K562 (cell line): Measurements from ENCODE around the gene SARS1. TPM values are rescaled to one million over a fixed set of nuclear protein-coding genes. Genes with fewer than 3 reads are reported as not detected.

Source experiments
- ATF1 ChIP-seq, 2 experiments: fragments of 450-650 bp in 1 of 2; IDR thresholded peaks; 2 replicates each; pipeline ENCODE4 v1.6.1; 2016; ENCODE audit warnings: missing compliant biosample characterization in 1 of 2, missing genetic modification characterization in 1 of 2
- CBX3 ChIP-seq, 2 experiments: IDR thresholded peaks; 1 replicate in 1 of 2; 2 replicates in 1 of 2; pipeline ENCODE4 v1.6.1; 2012; ENCODE audit warnings: inconsistent platforms in 2 of 2, low read length in 2 of 2, borderline replicate concordance in 1 of 2, control low read depth in 1 of 2
- CC2D1A ChIP-seq: fragments of 450-650 bp; IDR thresholded peaks from 2 replicates; pipeline ENCODE4 v1.6.1; 2017; ENCODE audit warnings: mild to moderate bottlenecking
- CXXC5 ChIP-seq: fragments of 250-450 bp; sonication (Bioruptor Pico); IDR thresholded peaks from 2 replicates; pipeline ENCODE4 v1.8.0; 2022; ENCODE audit warnings: inconsistent platforms, mild to moderate bottlenecking, moderate library complexity
- ETV1 ChIP-seq: fragments of 450-650 bp; conservative IDR thresholded peaks from 2 replicates; pipeline ENCODE4 v1.6.1; 2016; ENCODE audit warnings: missing genetic modification characterization, control low read depth, low read depth, missing compliant biosample characterization
- L3MBTL2 ChIP-seq: fragments of 450-650 bp; IDR thresholded peaks from 2 replicates; pipeline ENCODE4 v1.6.1; 2016; ENCODE audit warnings: mild to moderate bottlenecking, moderate library complexity
- NCOR1 ChIP-seq: fragments of 450-650 bp; IDR thresholded peaks from 2 replicates; pipeline ENCODE4 v1.6.1; 2016; ENCODE audit warnings: mild to moderate bottlenecking, moderate library complexity
- RAD51 ChIP-seq: fragments of 450-650 bp; IDR thresholded peaks from 2 replicates; pipeline ENCODE4 v1.7.1; 2016; ENCODE audit warnings: low read depth, mild to moderate bottlenecking, borderline replicate concordance
- REST ChIP-seq, 2 experiments: fragments of 450-650 bp; formaldehyde crosslinking in 1 of 2; IDR thresholded peaks; 2 replicates each; pipeline versions ENCODE4 v1.4.0 to v1.6.1; 2014 to 2020; ENCODE audit warnings: mild to moderate bottlenecking in 2 of 2, borderline replicate concordance in 1 of 2, low read depth in 1 of 2
- SLC30A9 ChIP-seq: fragments of 250-450 bp; sonication (Bioruptor Pico); IDR thresholded peaks from 2 replicates; pipeline ENCODE4 v1.8.0; 2022; ENCODE audit warnings: mild to moderate bottlenecking, moderate library complexity
- TOE1 ChIP-seq, 2 experiments: fragments of 450-650 bp in 1 of 2; sonication (generic) in 1 of 2; formaldehyde crosslinking in 1 of 2; IDR thresholded peaks; 2 replicates each; pipeline versions ENCODE4 v1.7.1 to v1.8.0; 2016 to 2022; ENCODE audit warnings: borderline replicate concordance in 2 of 2, mild to moderate bottlenecking in 2 of 2, antibody characterized with exemption in 1 of 2, inconsistent platforms in 1 of 2, low read depth in 1 of 2, missing genetic modification reagents in 1 of 2, moderate library complexity in 1 of 2
- USF1 ChIP-seq: sonication (generic); formaldehyde crosslinking; IDR thresholded peaks from 2 replicates; pipeline ENCODE4 v1.9.0; 2022; ENCODE audit warnings: mild to moderate bottlenecking, missing genetic modification reagents
- polyA plus RNA-seq, 8 experiments: library from polyadenylated mRNA; depleted of rRNA in 4 of 8; stranded (reverse) in 5 of 8; unstranded in 3 of 8; fragments of >200 nt; fragmentation: Nextera tagmentation in 2 of 8; fragmentation: Illumina TruSeq in 1 of 8; extraction: Ambion mirVana in 2 of 8; extraction: Trizol in 1 of 8; gene quantifications; 2 replicates each; pipeline versions ENCODE4 v1.2.1 to v1.2.3, GENCODE V29; 2011 to 2014; ENCODE audit warnings: inconsistent platforms in 1 of 8, missing spikeins in 1 of 8
- total RNA-seq, 7 experiments: library from RNA; depleted of rRNA in 6 of 7; stranded (reverse); fragments of >200 nt in 6 of 7; fragmentation: Illumina TruSeq in 2 of 7; extraction: Trizol in 2 of 7; gene quantifications; 2 replicates each; pipeline versions ENCODE4 v1.2.1 to v1.2.3, GENCODE V29; 2011 to 2021; ENCODE audit warnings: low replicate concordance in 1 of 7
- TF ChIP-seq, protein P1 (sequence below): fragments of 200-800 bp; sonication (Bioruptor generic); IDR thresholded peaks from 2 replicates; pipeline ENCODE4 v1.6.1; 2017; ENCODE audit warnings: missing genetic modification characterization, missing compliant biosample characterization
- TF ChIP-seq, protein P2 (sequence below), 3 experiments: fragments of 200-800 bp in 1 of 3; sonication (Bioruptor generic) in 1 of 3; sonication (generic) in 1 of 3; formaldehyde crosslinking in 1 of 3; IDR thresholded peaks; 2 replicates each; pipeline versions ENCODE4 v1.6.1 to v1.8.0; 2016 to 2022; ENCODE audit warnings: mild to moderate bottlenecking in 2 of 3, missing compliant biosample characterization in 2 of 3, missing genetic modification characterization in 2 of 3, missing genetic modification reagents in 1 of 3

SARS1 gene
- total and polyA plus RNA-seq, 9 of the 15 experiments (the other 6 are each of a cell fraction or from before 2014, with no cell fraction given) = 221 to 623 (median 254) TPM

DNA sequence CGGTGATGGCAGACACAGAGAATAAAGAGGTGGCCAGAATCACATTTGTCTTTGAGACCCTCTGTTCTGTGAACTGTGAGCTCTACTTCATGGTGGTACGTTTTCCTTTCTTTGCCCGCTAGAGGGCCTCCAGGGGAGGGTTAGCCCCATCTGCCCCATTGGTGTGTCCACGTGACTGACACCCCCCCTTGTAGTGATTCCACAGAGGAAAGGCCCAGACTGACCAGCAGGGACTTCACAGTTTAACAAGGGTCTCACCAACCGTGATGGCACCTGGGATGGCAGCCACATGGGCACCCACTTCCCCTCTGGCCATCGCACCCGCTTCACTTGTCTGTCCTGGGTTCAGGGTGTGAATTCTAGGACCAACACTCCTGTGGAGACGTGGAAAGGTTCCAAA, 22.3 kb upstream of the SARS1 start (continued):
- peak; percentile 32; the same call in 1 of the 2 replicates for TF ChIP-seq REST (IDR thresholded peaks at IDR 0.05; ENCODE audit: borderline replicate concordance)
- no peak for TF ChIP-seq REST (CRISPR knock-in tag; IDR thresholded peaks at IDR 0.05; ENCODE audit: low read depth)
- peak; percentile 75 for TF ChIP-seq L3MBTL2
- TF ChIP-seq ETV1 (tag) = 0 out of 2 replicates have a peak, but pooled peaks have one; percentile 22
- TF ChIP-seq RAD51 = peak; percentile 92
- 0 out of 2 replicates have a peak, but pooled peaks have one; percentile 12 for TF ChIP-seq CC2D1A
- peak; percentile 85; the same call in 1 of the 2 replicates for TF ChIP-seq TOE1 (IDR thresholded peaks at IDR 0.05; ENCODE audit: borderline replicate concordance)
- no peak for TF ChIP-seq TOE1 (CRISPR knock-in tag; IDR thresholded peaks at IDR 0.05; ENCODE audit: borderline replicate concordance, low read depth)
- TF ChIP-seq ATF1 (CRISPR knock-in tag; IDR thresholded peaks at IDR 0.05) = no peak
- 0 out of 2 replicates have a peak, but pooled peaks have one; percentile 28 for TF ChIP-seq ATF1 (tag; IDR thresholded peaks at IDR 0.05)
- no peak for TF ChIP-seq SLC30A9 (CRISPR knock-in tag)
- TF ChIP-seq USF1 = peak; percentile 96
- TF ChIP-seq, protein P1, sequence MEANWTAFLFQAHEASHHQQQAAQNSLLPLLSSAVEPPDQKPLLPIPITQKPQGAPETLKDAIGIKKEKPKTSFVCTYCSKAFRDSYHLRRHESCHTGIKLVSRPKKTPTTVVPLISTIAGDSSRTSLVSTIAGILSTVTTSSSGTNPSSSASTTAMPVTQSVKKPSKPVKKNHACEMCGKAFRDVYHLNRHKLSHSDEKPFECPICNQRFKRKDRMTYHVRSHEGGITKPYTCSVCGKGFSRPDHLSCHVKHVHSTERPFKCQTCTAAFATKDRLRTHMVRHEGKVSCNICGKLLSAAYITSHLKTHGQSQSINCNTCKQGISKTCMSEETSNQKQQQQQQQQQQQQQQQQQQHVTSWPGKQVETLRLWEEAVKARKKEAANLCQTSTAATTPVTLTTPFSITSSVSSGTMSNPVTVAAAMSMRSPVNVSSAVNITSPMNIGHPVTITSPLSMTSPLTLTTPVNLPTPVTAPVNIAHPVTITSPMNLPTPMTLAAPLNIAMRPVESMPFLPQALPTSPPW (CRISPR knock-in tag) = peak; percentile 86
- TF ChIP-seq CBX3 (IDR thresholded peaks at IDR 0.05; ENCODE audit: borderline replicate concordance in 1 of 2, low read length in 2 of 2) = peak in 1 of 2 experiments; percentile 56; a peak in 1 of 3 replicates
- TF ChIP-seq CXXC5 (CRISPR knock-in tag) = peak; percentile 41; the same call in 1 of the 2 replicates
- TF ChIP-seq NCOR1 = no peak
- TF ChIP-seq, protein P2, sequence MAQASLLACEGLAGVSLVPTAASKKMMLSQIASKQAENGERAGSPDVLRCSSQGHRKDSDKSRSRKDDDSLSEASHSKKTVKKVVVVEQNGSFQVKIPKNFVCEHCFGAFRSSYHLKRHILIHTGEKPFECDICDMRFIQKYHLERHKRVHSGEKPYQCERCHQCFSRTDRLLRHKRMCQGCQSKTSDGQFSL (CRISPR knock-in tag; IDR thresholded peaks at IDR 0.05) = peak; percentile 91
- TF ChIP-seq, protein P2 (tag; IDR thresholded peaks at IDR 0.05) = peak in 1 of 2 experiments; percentile 66; a peak in 1 of 4 replicates
